ENCODE results near the gene CDH12. TPM values are rescaled to one million over a fixed set of nuclear protein-coding genes. Genes with fewer than 3 reads are reported as not detected.

CDH12 gene
- total RNA-seq, 1 experiment from 2014 or later: not detected

DNA sequence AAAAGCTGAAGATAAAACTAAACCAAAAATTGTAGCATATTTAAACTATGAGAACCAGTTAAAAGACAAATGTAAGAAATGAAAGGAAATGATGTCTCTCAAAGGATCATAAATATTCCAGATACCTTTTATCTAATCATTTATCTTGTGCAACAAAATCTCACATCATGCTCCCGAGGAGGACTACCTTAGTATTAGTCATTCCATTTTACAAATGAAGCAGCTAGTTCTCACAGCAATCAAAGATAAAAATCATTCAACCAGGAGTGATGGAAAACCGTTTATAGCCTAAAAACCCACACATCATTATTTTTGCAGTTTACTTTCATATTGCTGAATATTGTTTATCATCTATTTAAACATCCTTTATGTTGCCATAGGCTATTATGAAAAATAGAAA is 190.0 kb downstream of the CDH12 start:
- ChIA-PET CTCF (no interaction called here), RAD21 (ENCODE audit: low non-redundant PET in 1 of 2, low total read pairs in 2 of 2, uncharacterized antibody in 2 of 2, unreplicated experiment in 2 of 2) (no interaction called here), POLR2A (no interaction called here)
- H3K79me2 ChIP-seq (ENCODE audit: insufficient read depth, low read length): no peaks in the 10 kb centered on the region
- no peak overlapping the region for H3K27ac ChIP-seq (ENCODE audit: low read depth, low read length)
- no peaks in the 10 kb centered on the region for H3K36me3 ChIP-seq (ENCODE audit: control insufficient read depth in 1 of 2, insufficient read depth in 2 of 2, low read length in 2 of 2)
- no peak overlapping the region for H3K4me3 ChIP-seq (replicated peaks in 1 of 2; ENCODE audit: low read depth in 1 of 2, low read length in 2 of 2)
- intact Hi-C loops (cut with micrococcal nuclease): no loop called here
- no peak for DNase-seq (ENCODE audit: low read depth, low spot score)
- H3K9me2 ChIP-seq (ENCODE audit: insufficient read depth): no peaks in the 10 kb centered on the region
- H3K4me2 ChIP-seq (ENCODE audit: low read length): no peak overlapping the region
- peaks cover 14 to 20% of the 10 kb centered on the region in 2 experiments; a peak in 3 of 4 replicates for H3K9me3 ChIP-seq (ENCODE audit: control insufficient read depth in 1 of 2, insufficient read depth in 1 of 2, low read depth in 1 of 2, low read length in 2 of 2)
- no peaks in the 10 kb centered on the region for H4K20me1 ChIP-seq (ENCODE audit: insufficient read depth)
- no peaks in the 10 kb centered on the region for H3K27me3 ChIP-seq (ENCODE audit: insufficient read depth, low read length)
- no peak overlapping the region for H3K9ac ChIP-seq (ENCODE audit: low read length)
- no peaks in the 10 kb centered on the region for H3K4me1 ChIP-seq (ENCODE audit: control insufficient read depth in 1 of 2, insufficient read depth in 2 of 2, low read length in 2 of 2)
- TF ChIP-seq EZH2phosphoT487 (IDR thresholded peaks at IDR 0.05; ENCODE audit: borderline replicate concordance) (no peak), EZH2 (IDR thresholded peaks at IDR 0.05) (no peak), ZFX (IDR thresholded peaks at IDR 0.05) (no peak), REST (IDR thresholded peaks at IDR 0.05; ENCODE audit: low read depth) (no peak), JUND (IDR thresholded peaks at IDR 0.05) (no peak), SP1 (IDR thresholded peaks at IDR 0.05; ENCODE audit: low read depth) (no peak), FOSL1 (IDR thresholded peaks at IDR 0.05; ENCODE audit: low read depth) (no peak), CBX3 (IDR thresholded peaks at IDR 0.05; ENCODE audit: low read depth) (no peak), RAD21 (IDR thresholded peaks at IDR 0.05; ENCODE audit: low read depth) (no peak), EGR1 (IDR thresholded peaks at IDR 0.05; ENCODE audit: low read depth) (no peak), SIN3A (IDR thresholded peaks at IDR 0.05; ENCODE audit: low read depth) (no peak), POLR2AphosphoS5 (IDR thresholded peaks at IDR 0.05; ENCODE audit: low read depth, low read length) (no peak), TCF7L2 (IDR thresholded peaks at IDR 0.05; ENCODE audit: borderline replicate concordance, extremely low read depth, insufficient read depth, insufficient read length) (no peak), MAX (IDR thresholded peaks at IDR 0.05) (no peak), POLR2A (IDR thresholded peaks at IDR 0.05; ENCODE audit: borderline replicate concordance, extremely low read depth, insufficient read depth, insufficient read length) (no peak)
- TF ChIP-seq, protein P1, sequence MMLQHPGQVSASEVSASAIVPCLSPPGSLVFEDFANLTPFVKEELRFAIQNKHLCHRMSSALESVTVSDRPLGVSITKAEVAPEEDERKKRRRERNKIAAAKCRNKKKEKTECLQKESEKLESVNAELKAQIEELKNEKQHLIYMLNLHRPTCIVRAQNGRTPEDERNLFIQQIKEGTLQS (IDR thresholded peaks at IDR 0.05): no peak
- TF ChIP-seq, protein P2, sequence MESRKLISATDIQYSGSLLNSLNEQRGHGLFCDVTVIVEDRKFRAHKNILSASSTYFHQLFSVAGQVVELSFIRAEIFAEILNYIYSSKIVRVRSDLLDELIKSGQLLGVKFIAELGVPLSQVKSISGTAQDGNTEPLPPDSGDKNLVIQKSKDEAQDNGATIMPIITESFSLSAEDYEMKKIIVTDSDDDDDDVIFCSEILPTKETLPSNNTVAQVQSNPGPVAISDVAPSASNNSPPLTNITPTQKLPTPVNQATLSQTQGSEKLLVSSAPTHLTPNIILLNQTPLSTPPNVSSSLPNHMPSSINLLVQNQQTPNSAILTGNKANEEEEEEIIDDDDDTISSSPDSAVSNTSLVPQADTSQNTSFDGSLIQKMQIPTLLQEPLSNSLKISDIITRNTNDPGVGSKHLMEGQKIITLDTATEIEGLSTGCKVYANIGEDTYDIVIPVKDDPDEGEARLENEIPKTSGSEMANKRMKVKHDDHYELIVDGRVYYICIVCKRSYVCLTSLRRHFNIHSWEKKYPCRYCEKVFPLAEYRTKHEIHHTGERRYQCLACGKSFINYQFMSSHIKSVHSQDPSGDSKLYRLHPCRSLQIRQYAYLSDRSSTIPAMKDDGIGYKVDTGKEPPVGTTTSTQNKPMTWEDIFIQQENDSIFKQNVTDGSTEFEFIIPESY (IDR thresholded peaks at IDR 0.05; ENCODE audit: extremely low read depth, insufficient replicate concordance, low read length): no peak
- no TSS peak for BruUV-seq (replicated peaks)
- no peak overlapping the region for H2AFZ ChIP-seq (ENCODE audit: low read depth, low read length, poor library complexity, severe bottlenecking)
- ATAC-seq: no peak
